ENCODE results near the gene LZTS2. TPM values are rescaled to one million over a fixed set of nuclear protein-coding genes. Genes with fewer than 3 reads are reported as not detected.

The LZTS2 gene
- total RNA-seq, 1 experiment from 2014 or later = 93.0 TPM

GRCh38 chr10:100997360-100998182, 2.0 kb upstream of the LZTS2 start (continued):
- TF ChIP-seq ELF1 (IDR thresholded peaks at IDR 0.05; ENCODE audit: borderline replicate concordance, low read depth) (no peak), ZNF274 (IDR thresholded peaks at IDR 0.05; ENCODE audit: low read depth, low read length) (no peak), JUND (IDR thresholded peaks at IDR 0.05) (no peak), MAX (IDR thresholded peaks at IDR 0.05) (no peak), EGR1 (IDR thresholded peaks at IDR 0.05; ENCODE audit: low read depth) (no peak)

GRCh38 chr10:100998183-100998990, 1.2 kb upstream of the LZTS2 start:
- Histone ChIP-seq H2AFZ (ENCODE audit: low read depth, low read length, poor library complexity, severe bottlenecking) (no peak overlapping the region), H3K9ac (ENCODE audit: low read length) (peak overlapping the region; percentile 94), H3K4me1 (ENCODE audit: control insufficient read depth in 1 of 2, insufficient read depth in 2 of 2, low read length in 2 of 2) (peaks cover 21 to 62% of the 10 kb centered on the region in 2 experiments), H3K36me3 (ENCODE audit: control insufficient read depth in 1 of 2, insufficient read depth in 2 of 2, low read length in 2 of 2) (peaks cover 4 to 16% of the 10 kb centered on the region in 2 experiments; a peak in 2 of 4 replicates), H4K20me1 (ENCODE audit: insufficient read depth) (no peaks in the 10 kb centered on the region), H3K79me2 (ENCODE audit: insufficient read depth, low read length) (peaks cover 47% of the 10 kb centered on the region), H3K4me2 (ENCODE audit: low read length) (peak overlapping the region; percentile 98), H3K9me2 (ENCODE audit: insufficient read depth) (no peaks in the 10 kb centered on the region), H3K9me3 (ENCODE audit: control insufficient read depth in 1 of 2, insufficient read depth in 1 of 2, low read depth in 1 of 2, low read length in 2 of 2) (no peaks in the 10 kb centered on the region), H3K27me3 (ENCODE audit: insufficient read depth, low read length) (no peaks in the 10 kb centered on the region), H3K4me3 (replicated peaks in 1 of 2; ENCODE audit: low read depth in 1 of 2, low read length in 2 of 2) (peak overlapping the region; percentile 88 to 92), H3K27ac (ENCODE audit: low read depth, low read length) (peak overlapping the region; percentile 87)
- peak; percentile 39 for ATAC-seq
- RAD21 ChIA-PET (ENCODE audit: low non-redundant PET in 1 of 2, low total read pairs in 2 of 2, uncharacterized antibody in 2 of 2, unreplicated experiment in 2 of 2) = interaction anchor here (0.6 to 2.4 kb wide), 5 partner anchors 13 to 59 kb away, joined by 3 to 10 read pairs (median 4); no protein-coding TSS in a partner anchor
- POLR2A ChIA-PET = interaction anchor here (0.6 to 1.4 kb wide), 8 partner anchors 10 to 651 kb away, joined by 3 to 9 read pairs (median 5); partner anchors contain the start of genes MRPL43, PDZD7, SCD and SFXN3
- CTCF ChIA-PET = interaction anchor here (0.6 to 8.3 kb wide), 16 partner anchors 10 to 841 kb away, joined by 3 to 118 read pairs (median 4); partner anchors contain the start of genes MRPL43, PDZD7, SFXN3 and TWNK
- no peak for DNase-seq (ENCODE audit: low read depth, low spot score)
- intact Hi-C loops (cut with micrococcal nuclease) = no loop called here
- TSS peak; percentile 26 for BruUV-seq (replicated peaks)
- no peak for TF ChIP-seq YY1 (IDR thresholded peaks at IDR 0.05; ENCODE audit: extremely low read depth, insufficient replicate concordance, low read depth, low read length)
- TF ChIP-seq TCF7L2 (IDR thresholded peaks at IDR 0.05; ENCODE audit: borderline replicate concordance, extremely low read depth, insufficient read depth, insufficient read length) = no peak
